Activated CD8-positive, alpha-beta T cell treated with anti-CD3 and anti-CD28 coated beads, Interleukin-2, amount 10 ng/mL, durations not matched to agents 7 days and 5 days (primary cell): Measurements from ENCODE around the gene CCDC90B. TPM values are rescaled to one million over a fixed set of nuclear protein-coding genes. Genes with fewer than 3 reads are reported as not detected.

Experiments
- ATAC-seq: fragments of 150-1000 bp; cut with Tn5 transposase; one replicate; pipeline ENCODE4 v1.10.0; 2021; ENCODE audit warnings: moderate library complexity
- CTCF ChIA-PET: fragments of 350-600 bp; sonication (Branson Sonifier 250); formaldehyde crosslinking; loops from one replicate; lab custom pipeline; 2021; ENCODE audit warnings: antibody characterized with exemption; lab: Charles Lee
- POLR2A ChIA-PET: fragments of 350-600 bp; sonication (Branson Sonifier 250); formaldehyde crosslinking; loops from one replicate; lab custom pipeline; 2021; ENCODE audit warnings: antibody characterized with exemption; lab: Charles Lee
- DNase-seq: peaks from one replicate; pipeline ENCODE4 v3.0.0-alpha.2; 2020
- H3K27ac Mint-ChIP-seq: one replicate; pipeline ENCODE4 v1.8.0; 2021; ENCODE audit warnings: mild to moderate bottlenecking, mixed read lengths
- H3K27me3 Mint-ChIP-seq: one replicate; pipeline ENCODE4 v1.8.0; 2021; ENCODE audit warnings: low read depth, mixed read lengths
- H3K36me3 Mint-ChIP-seq: one replicate; pipeline ENCODE4 v1.8.0; 2021; ENCODE audit warnings: low read depth, mixed read lengths
- H3K4me1 Mint-ChIP-seq: one replicate; pipeline ENCODE4 v1.8.0; 2021; ENCODE audit warnings: low read depth, mixed read lengths
- H3K4me3 Mint-ChIP-seq: one replicate; pipeline ENCODE4 v1.8.0; 2021; ENCODE audit warnings: mild to moderate bottlenecking, mixed read lengths
- H3K9me3 Mint-ChIP-seq: one replicate; pipeline ENCODE4 v1.8.0; 2022; ENCODE audit warnings: mixed read lengths; ENCODE audit not compliant: insufficient read depth
- total RNA-seq, 2 experiments: library from RNA; stranded (reverse); gene quantifications; one replicate each; pipeline ENCODE4 v1.2.3, GENCODE V29; 2021

CCDC90B gene
- total RNA-seq, 2 experiments from 2014 or later: 30.2 to 31.3 TPM

DNA sequence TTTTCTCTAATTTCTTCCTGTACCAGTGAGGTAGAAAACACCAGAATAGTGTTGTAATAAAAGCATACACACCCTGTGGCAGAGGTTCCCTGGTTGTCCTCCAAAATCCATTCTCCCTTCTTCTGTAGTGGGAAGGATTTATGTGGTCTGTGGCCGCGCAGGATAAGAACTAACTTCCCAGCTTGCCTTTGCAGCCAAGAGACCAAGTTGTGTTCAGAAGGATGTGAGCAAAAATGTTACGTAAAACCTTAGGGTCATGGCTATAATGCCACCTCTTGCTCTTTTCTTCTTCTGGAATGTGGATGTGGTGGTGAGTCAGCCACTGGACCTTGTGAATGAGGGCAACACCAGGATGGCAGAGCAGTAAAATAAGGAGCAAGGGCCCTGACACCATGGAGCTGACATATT is 28.4 kb downstream of the CCDC90B start:
- ChIA-PET POLR2A (no interaction called here), CTCF (interaction anchor here (1.8 kb wide), 1 partner anchor 8 kb away, joined by 7 read pairs; no protein-coding TSS in a partner anchor)
- Mint-ChIP-seq H3K4me3 (no peak overlapping the region), H3K36me3 (peaks cover 15% of the 10 kb centered on the region), H3K27me3 (no peaks in the 10 kb centered on the region), H3K27ac (no peak overlapping the region), H3K9me3 (no peaks in the 10 kb centered on the region), H3K4me1 (no peaks in the 10 kb centered on the region)
- ATAC-seq (no peak), DNase-seq (no peak)

DNA sequence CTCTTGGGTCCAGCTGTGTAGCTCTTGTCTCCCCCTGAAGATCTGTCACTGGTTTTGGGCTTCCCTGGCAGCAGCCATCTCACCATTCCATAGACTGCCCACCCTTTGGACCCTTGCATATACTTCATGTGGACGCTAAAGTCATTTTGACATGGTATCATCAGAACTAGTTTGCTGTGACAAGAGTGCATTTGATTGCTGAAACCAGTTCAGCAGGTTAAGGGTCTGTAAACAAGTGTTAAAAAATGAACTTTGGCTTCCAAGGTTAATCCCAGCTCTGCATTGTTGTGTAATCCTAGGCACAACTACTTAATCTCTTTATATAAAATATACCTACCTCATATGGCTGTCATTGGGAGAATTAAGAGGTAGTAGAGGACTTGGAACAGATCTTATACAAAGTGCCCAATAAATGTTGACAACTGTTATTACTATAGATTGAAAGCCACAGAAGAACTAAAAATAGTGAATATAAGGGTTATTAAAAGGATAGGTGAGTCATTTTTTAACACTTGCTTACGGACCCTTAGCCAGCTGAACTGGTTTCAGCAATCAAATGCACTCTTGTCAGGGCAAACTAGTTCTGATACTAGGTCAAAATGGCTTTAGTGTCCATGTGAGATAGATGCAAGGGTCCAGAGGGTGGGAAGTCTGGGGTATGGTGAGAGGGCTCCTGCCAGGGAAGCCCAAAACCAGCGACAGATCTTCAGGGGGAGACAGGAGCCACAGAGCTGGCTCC is 29.4 kb downstream of the CCDC90B start:
- DNase-seq: no peak
- Mint-ChIP-seq H3K4me3 (no peak overlapping the region), H3K4me1 (no peaks in the 10 kb centered on the region), H3K27ac (no peak overlapping the region), H3K9me3 (no peaks in the 10 kb centered on the region), H3K27me3 (no peaks in the 10 kb centered on the region), H3K36me3 (peaks cover 14% of the 10 kb centered on the region)
- CTCF ChIA-PET: no interaction called here
- no peak for ATAC-seq
- POLR2A ChIA-PET: no interaction called here

GRCh38 chr11:83255366-83255765 is 30.8 kb downstream of the CCDC90B start:
- ChIA-PET POLR2A (no interaction called here), CTCF (no interaction called here)
- ATAC-seq (no peak), DNase-seq (no peak)
- Mint-ChIP-seq H3K4me3 (no peak overlapping the region), H3K36me3 (peaks cover 10% of the 10 kb centered on the region), H3K27ac (no peak overlapping the region), H3K27me3 (no peaks in the 10 kb centered on the region), H3K4me1 (no peaks in the 10 kb centered on the region), H3K9me3 (no peaks in the 10 kb centered on the region)

GRCh38 chr11:83252941-83253340 is 33.2 kb downstream of the CCDC90B start:
- peaks cover 8% of the 10 kb centered on the region for H3K36me3 Mint-ChIP-seq
- CTCF ChIA-PET: interaction anchor here (1.1 to 1.5 kb wide), 3 partner anchors 13 to 385 kb away, joined by 3 to 5 read pairs (median 4); no protein-coding TSS in a partner anchor
- no peaks in the 10 kb centered on the region for H3K9me3 Mint-ChIP-seq
- H3K27ac Mint-ChIP-seq: no peak overlapping the region
- H3K4me3 Mint-ChIP-seq: no peak overlapping the region
- POLR2A ChIA-PET: interaction anchor here (0.7 kb wide), 1 partner anchor 31 kb away, joined by 4 read pairs; no protein-coding TSS in a partner anchor
- ATAC-seq: no peak
- H3K27me3 Mint-ChIP-seq: no peaks in the 10 kb centered on the region
- peaks cover 7% of the 10 kb centered on the region for H3K4me1 Mint-ChIP-seq
- DNase-seq: no peak

- Mint-ChIP-seq H3K9me3 (no peaks in the 10 kb centered on the region), H3K4me3 (no peak overlapping the region), H3K27ac (no peak overlapping the region), H3K4me1 (peaks cover 7% of the 10 kb centered on the region), H3K36me3 (peaks cover 5% of the 10 kb centered on the region), H3K27me3 (no peaks in the 10 kb centered on the region)
- POLR2A ChIA-PET: interaction anchor here (0.7 kb wide), 1 partner anchor 32 kb away, joined by 4 read pairs; no protein-coding TSS in a partner anchor
- ATAC-seq (no peak), DNase-seq (no peak)
- CTCF ChIA-PET: interaction anchor here (1.1 to 1.5 kb wide), 3 partner anchors 12 to 385 kb away, joined by 3 to 5 read pairs (median 4); no protein-coding TSS in a partner anchor
Measured at GRCh38 chr11:83252266-83252665, 33.9 kb downstream of the CCDC90B start.

DNA sequence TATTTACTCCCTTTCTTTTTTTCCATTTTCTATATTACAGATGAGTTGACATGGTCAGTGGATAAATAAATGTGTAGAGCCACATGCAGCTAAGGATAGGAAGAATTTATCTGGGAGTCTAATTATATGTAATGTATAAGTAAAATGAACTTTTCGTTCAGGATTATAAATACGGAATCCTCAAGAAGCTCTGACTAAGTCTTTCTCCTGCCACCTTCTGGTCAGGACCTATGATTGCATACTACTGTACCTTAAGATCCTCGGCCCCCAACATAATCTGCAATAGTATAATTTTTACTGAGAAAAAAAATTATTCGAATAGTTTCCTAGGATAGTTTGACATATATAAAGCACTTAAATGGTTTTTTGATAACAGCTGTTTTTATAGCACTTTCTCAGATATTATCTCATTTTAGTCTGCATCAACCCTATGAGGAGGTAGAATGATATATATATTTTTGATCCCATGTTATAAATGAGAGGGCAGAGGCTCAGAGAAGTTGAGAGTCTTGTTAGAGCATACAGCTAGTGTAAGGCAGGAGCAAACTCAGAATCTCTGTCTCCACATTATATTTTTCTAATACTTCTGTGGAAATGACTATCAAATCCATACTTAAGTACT is 36.1 kb downstream of the CCDC90B start:
- Mint-ChIP-seq H3K27me3 (no peaks in the 10 kb centered on the region), H3K4me1 (peaks cover 7% of the 10 kb centered on the region), H3K27ac (no peak overlapping the region), H3K9me3 (no peaks in the 10 kb centered on the region), H3K36me3 (no peaks in the 10 kb centered on the region), H3K4me3 (no peak overlapping the region)
- POLR2A ChIA-PET: interaction anchor here (1.3 to 1.5 kb wide), 2 partner anchors 36 to 349 kb away, joined by 3 to 5 read pairs; partner anchors contain the start of genes CCDC90B and DDIAS
- ATAC-seq (no peak), DNase-seq (peak; percentile 33)
- CTCF ChIA-PET: interaction anchor here (0.6 to 3.3 kb wide), 35 partner anchors 9 to 578 kb away, joined by 3 to 24 read pairs (median 4); partner anchors contain the start of genes ANKRD42 and DDIAS

DNA sequence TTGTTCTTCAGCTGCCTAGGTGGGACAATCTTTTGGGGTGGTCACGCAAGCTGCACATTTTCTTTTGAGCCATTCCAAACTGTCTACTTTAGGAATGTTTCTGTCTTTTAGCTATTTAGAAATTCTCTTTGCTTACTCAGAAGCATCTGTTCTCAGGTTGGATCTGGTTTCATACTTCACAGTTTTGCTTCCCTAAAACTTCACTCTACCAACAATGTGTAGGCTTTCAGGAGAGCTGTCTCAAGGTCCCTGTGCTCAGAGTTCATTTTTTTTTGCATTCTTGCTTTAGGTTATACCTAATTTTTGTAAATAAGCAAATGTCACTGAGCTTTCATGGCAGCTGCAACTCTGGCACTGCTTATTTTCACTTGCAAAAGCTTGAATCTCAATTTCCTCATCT is 36.7 kb downstream of the CCDC90B start:
- ATAC-seq (no peak), DNase-seq (no peak)
- ChIA-PET CTCF (interaction anchor here (0.6 to 3.3 kb wide), 30 partner anchors 9 to 573 kb away, joined by 3 to 24 read pairs (median 4); partner anchors contain the start of genes ANKRD42 and DDIAS), POLR2A (interaction anchor here (1.3 to 1.5 kb wide), 2 partner anchors 36 to 348 kb away, joined by 3 to 5 read pairs; partner anchors contain the start of genes CCDC90B and DDIAS)
- no peaks in the 10 kb centered on the region for H3K9me3 Mint-ChIP-seq
- H3K4me1 Mint-ChIP-seq: peaks cover 7% of the 10 kb centered on the region
- H3K4me3 Mint-ChIP-seq: no peak overlapping the region
- no peaks in the 10 kb centered on the region for H3K36me3 Mint-ChIP-seq
- H3K27ac Mint-ChIP-seq: no peak overlapping the region
- H3K27me3 Mint-ChIP-seq: no peaks in the 10 kb centered on the region

DNA sequence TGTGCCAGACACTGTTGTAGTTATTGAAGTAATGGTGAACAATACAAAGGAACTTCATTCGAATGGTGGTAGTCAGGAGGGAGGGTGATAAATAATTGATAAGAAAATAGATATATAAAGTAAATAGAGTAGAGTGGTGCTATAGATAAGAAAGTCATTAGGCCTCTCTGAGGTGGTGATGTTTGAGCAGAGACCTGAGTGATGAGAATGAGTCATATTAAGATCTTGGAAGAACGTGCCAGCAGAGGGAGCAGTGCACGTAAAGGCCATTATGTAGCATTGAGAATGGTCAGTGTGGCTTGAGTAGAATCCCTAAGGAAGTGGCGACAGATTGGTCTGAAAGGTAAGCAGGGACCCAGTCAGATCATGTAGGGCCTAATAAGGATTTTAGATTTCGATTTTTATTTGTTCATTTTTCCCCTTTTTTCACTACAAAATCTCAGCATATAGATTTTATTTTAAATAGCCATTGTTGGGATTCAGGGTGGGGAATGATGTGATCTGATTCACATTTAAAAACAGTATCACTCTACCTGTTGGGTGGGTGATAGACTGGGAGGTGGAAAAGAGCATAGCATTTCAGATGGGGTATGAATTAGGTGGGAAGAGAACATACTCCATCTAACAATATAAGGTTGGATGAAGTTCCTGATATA is 44.7 kb downstream of the CCDC90B start:
- H3K4me3 Mint-ChIP-seq: no peak overlapping the region
- DNase-seq (peak; percentile 26), ATAC-seq (no peak)
- ChIA-PET CTCF (no interaction called here), POLR2A (no interaction called here)
- no peak overlapping the region for H3K27ac Mint-ChIP-seq
- no peaks in the 10 kb centered on the region for H3K27me3 Mint-ChIP-seq
- H3K4me1 Mint-ChIP-seq: no peaks in the 10 kb centered on the region
- no peaks in the 10 kb centered on the region for H3K36me3 Mint-ChIP-seq
- H3K9me3 Mint-ChIP-seq: no peaks in the 10 kb centered on the region

- ATAC-seq: no peak
- Mint-ChIP-seq H3K4me3 (no peak overlapping the region), H3K36me3 (no peaks in the 10 kb centered on the region), H3K9me3 (no peaks in the 10 kb centered on the region), H3K4me1 (no peaks in the 10 kb centered on the region), H3K27me3 (no peaks in the 10 kb centered on the region), H3K27ac (no peak overlapping the region)
- no peak for DNase-seq
- POLR2A ChIA-PET: no interaction called here
- CTCF ChIA-PET: interaction anchor here (2.8 kb wide), 1 partner anchor 12 kb away, joined by 15 read pairs; no protein-coding TSS in a partner anchor
Measured at GRCh38 chr11:83238111-83238510, 48.1 kb downstream of the CCDC90B start.

DNA sequence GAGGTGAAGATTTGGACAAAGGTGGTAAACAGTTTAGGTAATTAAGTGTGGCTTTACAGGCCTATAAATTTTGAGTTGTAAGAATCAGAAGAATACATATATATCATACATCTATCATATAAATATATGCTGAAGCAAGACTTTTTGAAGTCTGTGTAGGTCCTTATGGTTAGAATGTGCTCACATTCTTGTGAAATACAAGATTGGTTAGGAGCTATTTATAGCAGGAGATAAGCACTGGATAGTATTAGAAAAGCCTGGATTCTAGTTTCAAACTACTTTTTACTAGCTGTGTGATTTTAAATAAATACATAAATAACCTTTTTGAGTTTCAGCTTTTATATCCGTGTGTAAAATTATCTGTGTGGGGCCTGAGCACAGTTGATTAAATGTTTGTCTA is 50.3 kb downstream of the CCDC90B start:
- no peaks in the 10 kb centered on the region for H3K27me3 Mint-ChIP-seq
- no peaks in the 10 kb centered on the region for H3K9me3 Mint-ChIP-seq
- ATAC-seq: no peak
- POLR2A ChIA-PET: no interaction called here
- no peak for DNase-seq
- no peaks in the 10 kb centered on the region for H3K4me1 Mint-ChIP-seq
- H3K36me3 Mint-ChIP-seq: no peaks in the 10 kb centered on the region
- no peak overlapping the region for H3K4me3 Mint-ChIP-seq
- CTCF ChIA-PET: interaction anchor here (1.5 to 3.9 kb wide), 3 partner anchors 11 to 369 kb away, joined by 3 to 24 read pairs (median 4); no protein-coding TSS in a partner anchor
- H3K27ac Mint-ChIP-seq: no peak overlapping the region

- CTCF ChIA-PET: interaction anchor here (0.6 kb wide), 2 partner anchors 13 to 23 kb away, joined by 3 read pairs; no protein-coding TSS in a partner anchor
Measured at GRCh38 chr11:83223457-83223856, 62.7 kb downstream of the CCDC90B start.

More at GRCh38 chr11:83223457-83223856, 62.7 kb downstream of the CCDC90B start:
- no peak for ATAC-seq
- Mint-ChIP-seq H3K36me3 (no peaks in the 10 kb centered on the region), H3K4me3 (no peak overlapping the region), H3K9me3 (no peaks in the 10 kb centered on the region), H3K27me3 (peaks cover 6% of the 10 kb centered on the region), H3K27ac (no peak overlapping the region), H3K4me1 (no peaks in the 10 kb centered on the region)
- no peak for DNase-seq
- POLR2A ChIA-PET: no interaction called here
